GM12891 (cell line): ENCODE data around the gene PIGA. TPM values are rescaled to one million over a fixed set of nuclear protein-coding genes. Genes with fewer than 3 reads are reported as not detected.

Experiments used
- DNase-seq: peaks from one replicate; pipeline ENCODE4 v3.0.0; 2011; ENCODE audit warnings: low spot score; ENCODE audit not compliant: insufficient read length
- FAIRE-seq: peaks from 2 replicates; lab custom pipeline; 2011; peaks lifted over from hg19 to GRCh38; lab: Jason Lieb, UNC
- PAX5 ChIP-seq: IDR thresholded peaks from 2 replicates; pipeline ENCODE4 v1.6.1; 2011; ENCODE audit warnings: low read length, moderate library complexity, mild to moderate bottlenecking; ENCODE audit not compliant: insufficient read depth, severe bottlenecking
- POLR2A ChIP-seq: IDR thresholded peaks from 2 replicates; pipeline ENCODE4 v1.6.1; 2011; ENCODE audit warnings: low read depth, low read length, control low read depth
- POLR2AphosphoS5 ChIP-seq: IDR thresholded peaks from 2 replicates; pipeline ENCODE4 v1.6.1; 2011; ENCODE audit warnings: low read depth, low read length, control low read depth
- POU2F2 ChIP-seq: IDR thresholded peaks from 2 replicates; pipeline ENCODE4 v1.6.1; 2011; ENCODE audit warnings: low read depth, mild to moderate bottlenecking, control low read depth, low read length, moderate library complexity
- SPI1 ChIP-seq: IDR thresholded peaks from 2 replicates; pipeline ENCODE4 v1.6.1; 2011; ENCODE audit warnings: low read depth, low read length, control low read depth
- TAF1 ChIP-seq: IDR thresholded peaks from 2 replicates; pipeline ENCODE4 v1.6.1; 2011; ENCODE audit warnings: low read depth, low read length, control low read depth
- polyA plus RNA-seq: library from polyadenylated mRNA; unstranded; fragments of >200 nt; gene quantifications from one replicate; pipeline ENCODE4 v1.2.1, GENCODE V29; 2012; ENCODE audit warnings: low read depth, missing spikeins, inconsistent platforms; ENCODE audit not compliant: missing spikeins

PIGA gene
- polyA plus RNA-seq = 7.0 TPM

GRCh38 chrX:15335135-15336022 lies at the start of gene PIGA:
Gene PIGA (minus strand): TSS chrX:15335523. CDS start chrX:15331930, 3,593 bp downstream.
- TF ChIP-seq POU2F2 (no peak), TAF1 (peak; percentile 70), POLR2AphosphoS5 (0 out of 2 replicates have a peak, but pooled peaks have one; percentile 46), POLR2A (peak; percentile 63; the same call in 1 of the 2 replicates), PAX5 (no peak)
- peak; percentile 98 for FAIRE-seq

GRCh38 chrX:15384304-15384703 lies 49.0 kb upstream of the PIGA start, which contains the start of gene VEGFD:
Gene VEGFD (minus strand): TSS chrX:15384413. CDS start chrX:15383946, 467 bp downstream.
- no peak for TF ChIP-seq POLR2AphosphoS5
- TF ChIP-seq SPI1 = no peak
- TF ChIP-seq PAX5 = no peak
- no peak for TF ChIP-seq POU2F2
- TF ChIP-seq TAF1 = no peak
- no peak for TF ChIP-seq POLR2A
- FAIRE-seq = no peak
- DNase-seq = no peak

More at GRCh38 chrX:15335135-15336022, at the start of gene PIGA:
- peak; percentile 74 for DNase-seq

GRCh38 chrX:15382813-15383212 lies 47.5 kb upstream of the PIGA start:
- no peak for DNase-seq
- FAIRE-seq = peak; percentile 71
- TF ChIP-seq TAF1 (no peak), POLR2AphosphoS5 (no peak), SPI1 (no peak), POLR2A (no peak), POU2F2 (no peak)

GRCh38 chrX:15376956-15377355 lies 41.6 kb upstream of the PIGA start:
- no peak for DNase-seq
- FAIRE-seq = no peak
- TF ChIP-seq PAX5 (no peak), POLR2AphosphoS5 (no peak), POU2F2 (no peak), POLR2A (no peak), TAF1 (no peak), SPI1 (no peak)

GRCh38 chrX:15373976-15374375 lies 38.7 kb upstream of the PIGA start:
- DNase-seq (no peak), FAIRE-seq (no peak)
- no peak for TF ChIP-seq PAX5
- no peak for TF ChIP-seq POLR2AphosphoS5
- no peak for TF ChIP-seq POLR2A
- no peak for TF ChIP-seq POU2F2

GRCh38 chrX:15366506-15367352 lies 31.4 kb upstream of the PIGA start:
- DNase-seq (no peak), FAIRE-seq (no peak)
- TF ChIP-seq TAF1 (no peak), POLR2AphosphoS5 (no peak), PAX5 (no peak), POU2F2 (no peak), SPI1 (no peak), POLR2A (no peak)

GRCh38 chrX:15359701-15360100 lies 24.4 kb upstream of the PIGA start:
- no peak for DNase-seq
- FAIRE-seq = no peak
- TF ChIP-seq SPI1 (no peak), POU2F2 (no peak), PAX5 (no peak), TAF1 (no peak)

- FAIRE-seq = no peak
- no peak for DNase-seq
- TF ChIP-seq TAF1 (no peak), SPI1 (0 out of 2 replicates have a peak, but pooled peaks have one; percentile 13)
These were observed 23.2 kb upstream of the PIGA start for GRCh38 chrX:15358533-15358932.

- DNase-seq = no peak
- no peak for FAIRE-seq
- TF ChIP-seq TAF1 (no peak), POLR2AphosphoS5 (no peak), POU2F2 (no peak), PAX5 (no peak), SPI1 (no peak), POLR2A (no peak)
These were observed 21.1 kb upstream of the PIGA start for GRCh38 chrX:15356444-15356843.
